Stimulated activated CD4-positive, alpha-beta T cell treated with anti-CD3 and anti-CD28 coated beads, Interleukin-12 subunit alpha, Interleukin-12 subunit beta, amount 100 ng/mL, for 48 hours (primary cell): ENCODE measurements around the gene SLC7A9.
"Not testable (repeated sequence)": the region's sequence is repeated elsewhere in the genome, so short reads cannot be mapped to it uniquely, and the experiment has no call there.

Experiments
- DNase-seq, 3 donors: peaks; one replicate each; pipeline ENCODE4 v3.0.0-alpha.2; 2020; ENCODE audit warnings: low read depth in 2 of 3, low spot score in 1 of 3

SLC7A9 gene

DNA sequence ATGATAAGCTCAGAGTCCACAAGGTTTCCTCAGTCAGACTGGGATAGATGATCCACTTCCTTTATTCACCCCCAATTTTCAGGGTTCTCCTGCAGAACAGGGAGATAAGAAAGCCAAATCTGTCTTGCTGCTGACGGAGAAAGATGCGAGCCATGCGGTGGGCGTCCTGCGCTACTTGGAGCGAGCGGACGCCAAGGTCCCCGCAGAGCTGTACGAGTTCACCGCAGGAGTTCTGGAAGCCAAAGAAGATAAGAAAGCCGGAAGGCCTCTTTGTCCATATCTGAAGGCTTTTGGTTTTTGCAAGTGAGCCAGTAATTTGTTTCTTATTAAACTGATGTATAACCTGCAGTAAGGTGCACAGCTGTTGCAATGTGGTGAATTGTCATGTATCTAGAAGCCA, 66.7 kb downstream of the SLC7A9 start:
- DNase-seq = no peak

DNA sequence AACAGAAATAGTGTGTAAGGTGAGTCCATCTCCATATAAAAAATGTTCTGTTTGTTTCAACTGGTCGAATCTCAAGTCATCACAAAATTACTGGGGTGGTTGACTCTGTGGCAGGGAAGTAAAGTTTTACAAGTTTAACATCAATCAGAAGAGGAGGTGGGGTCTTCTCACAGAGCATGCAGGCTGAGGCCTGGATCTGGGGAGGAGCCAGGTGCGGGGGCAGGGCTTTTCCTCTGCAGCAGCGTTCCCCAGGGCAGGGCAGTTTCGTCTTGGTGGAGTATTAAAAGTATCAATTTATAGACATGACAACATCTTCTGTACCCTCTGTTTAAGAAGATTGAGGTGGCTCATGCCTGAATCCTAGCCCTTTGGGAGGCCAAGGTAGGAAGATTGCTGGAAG, 68.8 kb downstream of the SLC7A9 start:
- DNase-seq = no peak

DNA sequence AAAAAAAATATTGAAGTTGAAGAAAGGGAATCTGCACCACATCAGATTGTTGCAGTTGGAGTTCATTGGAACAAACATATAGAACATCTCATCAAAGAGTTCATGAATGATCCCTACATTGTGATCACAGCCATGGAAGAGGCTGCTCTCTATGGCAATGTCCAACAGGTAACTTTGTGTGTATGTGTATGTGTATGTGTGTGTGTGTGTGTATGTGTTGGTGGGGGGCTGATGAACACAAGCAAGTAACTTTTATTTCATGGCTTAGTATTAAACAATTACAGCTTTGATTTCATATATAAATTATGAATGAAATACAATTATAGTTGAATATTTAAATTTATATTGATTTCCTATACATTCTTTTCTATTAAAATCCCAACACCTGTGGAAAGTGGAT, 69.4 kb downstream of the SLC7A9 start:
- DNase-seq = no peak

DNA sequence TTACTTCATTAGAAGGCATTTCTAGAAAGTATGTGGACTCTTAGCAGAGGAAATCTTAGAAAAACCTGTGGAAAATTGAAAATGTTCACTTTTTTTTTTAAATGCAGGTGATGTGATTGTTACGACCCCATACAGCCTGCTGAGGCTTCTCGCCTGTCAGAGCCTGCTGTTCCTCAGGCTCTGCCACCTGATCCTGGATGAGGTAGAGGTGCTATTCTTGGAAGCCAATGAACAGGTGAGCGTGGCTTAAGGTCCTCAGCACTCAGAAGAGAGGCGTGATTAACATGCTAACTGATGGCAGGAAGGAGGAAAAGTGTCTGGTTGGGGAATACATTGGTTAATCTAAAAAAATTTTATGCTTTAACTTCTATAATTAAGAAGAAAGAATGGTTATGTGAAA, 71.4 kb downstream of the SLC7A9 start:
- DNase-seq = no peak

DNA sequence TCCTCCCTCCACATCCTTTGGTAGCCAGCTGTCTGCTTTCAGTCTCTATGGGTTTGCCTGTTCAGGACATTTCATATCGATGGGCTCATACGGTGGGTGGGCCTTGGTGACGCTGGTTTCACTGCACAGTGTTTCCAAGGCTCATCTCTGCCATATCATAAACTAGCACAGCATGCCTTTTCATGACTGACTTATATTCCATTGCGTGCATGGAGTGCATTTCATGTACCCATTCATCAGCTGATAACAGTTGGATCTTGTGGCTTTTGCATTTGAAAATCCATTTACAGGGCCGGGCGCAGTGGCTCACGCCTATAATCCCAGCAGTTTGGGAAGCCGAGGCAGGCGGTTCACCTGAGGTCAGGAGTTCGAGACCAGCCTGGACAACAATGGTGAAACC, 80.1 kb downstream of the SLC7A9 start:
- DNase-seq = no peak

DNA sequence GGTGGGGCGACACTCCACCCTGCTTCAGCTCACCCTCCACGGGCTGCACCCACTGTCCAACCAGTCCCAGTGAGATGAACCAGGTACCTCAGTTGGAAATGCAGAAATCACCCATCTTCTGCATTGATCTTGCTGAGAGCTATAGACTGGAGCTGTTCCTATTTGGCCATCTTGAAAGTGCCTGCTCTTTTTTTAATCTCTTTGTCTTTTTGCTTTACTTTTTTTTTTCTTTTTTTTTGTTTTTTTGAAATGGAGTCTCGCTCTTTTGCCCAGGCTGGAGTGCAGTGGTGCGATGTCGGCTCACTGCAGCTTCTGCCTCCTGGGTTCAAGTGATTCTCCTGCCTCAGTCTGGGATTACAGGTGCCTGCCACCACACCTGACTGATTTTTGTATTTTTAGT, 81.7 kb downstream of the SLC7A9 start:
- not testable (repeated sequence) for DNase-seq

DNA sequence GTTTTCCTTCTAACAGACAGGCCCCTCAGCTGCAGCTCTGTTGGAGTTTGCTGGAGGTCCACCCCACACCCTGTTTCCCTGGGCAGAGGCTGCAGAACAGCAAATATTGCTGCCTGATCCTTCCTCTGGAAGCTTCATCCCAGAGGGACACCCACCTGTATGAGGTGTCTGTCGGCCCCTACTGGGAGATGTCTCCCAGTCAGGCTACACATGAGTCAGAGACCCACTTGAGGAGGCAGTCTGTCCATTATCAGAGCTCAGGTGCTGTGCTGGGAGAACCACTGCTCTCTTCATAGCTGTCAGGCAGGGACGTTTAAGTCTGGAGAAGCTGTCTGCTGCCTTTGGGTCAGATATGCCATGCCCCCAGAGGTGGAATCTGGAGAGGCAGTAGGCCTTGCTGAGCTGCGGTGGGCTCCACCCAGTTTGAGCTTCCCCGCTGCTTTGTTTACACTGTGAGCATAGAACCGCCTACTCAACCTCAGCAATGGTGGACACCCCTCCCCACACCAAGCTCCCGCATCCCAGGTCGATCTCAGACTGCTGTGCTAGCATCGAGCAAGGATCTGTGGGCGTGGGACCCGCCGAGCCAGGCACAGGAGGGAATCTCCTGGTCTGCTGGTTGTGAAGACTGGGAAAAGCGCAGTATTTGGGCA, 82.3 kb downstream of the SLC7A9 start:
- DNase-seq = not testable (repeated sequence)

DNA sequence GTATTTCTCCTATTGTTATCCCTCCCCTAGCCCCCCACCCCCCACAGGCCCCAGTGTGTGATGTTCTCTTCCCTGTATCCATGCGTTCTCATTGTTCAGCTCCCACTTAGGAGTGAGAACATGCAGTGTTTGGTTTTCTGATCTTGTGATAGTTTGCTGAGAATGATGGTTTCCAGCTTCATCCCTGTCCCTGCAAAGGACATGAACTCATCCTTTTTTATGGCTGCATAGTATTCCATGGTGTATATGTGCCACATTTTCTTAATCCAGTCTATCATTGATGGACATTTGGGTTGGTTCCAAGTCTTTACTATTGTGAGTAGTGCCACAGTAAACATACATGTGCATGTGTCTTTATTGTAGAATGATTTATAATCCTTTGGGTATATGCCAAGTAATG, 87.5 kb downstream of the SLC7A9 start:
- not testable (repeated sequence) for DNase-seq

DNA sequence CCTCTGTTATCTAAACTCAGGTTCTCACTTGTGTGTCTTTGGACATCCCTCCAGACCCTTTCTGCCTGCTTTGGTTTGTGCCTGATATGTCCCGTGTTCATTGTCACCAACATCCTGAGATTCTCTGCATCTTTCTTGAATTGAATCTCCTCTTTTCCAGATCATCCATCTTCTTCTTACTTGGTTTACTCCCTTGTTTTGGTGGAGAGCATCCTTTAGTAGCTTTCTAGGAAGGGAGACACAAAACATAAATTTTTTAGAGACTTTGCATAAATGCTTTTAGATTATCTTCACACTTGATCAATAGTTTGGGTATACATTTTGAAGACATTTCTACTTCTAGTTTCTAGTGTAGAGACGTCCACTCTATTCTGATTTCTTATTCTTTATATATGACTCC, 88.3 kb downstream of the SLC7A9 start:
- DNase-seq = no peak
